ENCODE measurements around the gene PSD4.

PSD4 gene

DNA sequence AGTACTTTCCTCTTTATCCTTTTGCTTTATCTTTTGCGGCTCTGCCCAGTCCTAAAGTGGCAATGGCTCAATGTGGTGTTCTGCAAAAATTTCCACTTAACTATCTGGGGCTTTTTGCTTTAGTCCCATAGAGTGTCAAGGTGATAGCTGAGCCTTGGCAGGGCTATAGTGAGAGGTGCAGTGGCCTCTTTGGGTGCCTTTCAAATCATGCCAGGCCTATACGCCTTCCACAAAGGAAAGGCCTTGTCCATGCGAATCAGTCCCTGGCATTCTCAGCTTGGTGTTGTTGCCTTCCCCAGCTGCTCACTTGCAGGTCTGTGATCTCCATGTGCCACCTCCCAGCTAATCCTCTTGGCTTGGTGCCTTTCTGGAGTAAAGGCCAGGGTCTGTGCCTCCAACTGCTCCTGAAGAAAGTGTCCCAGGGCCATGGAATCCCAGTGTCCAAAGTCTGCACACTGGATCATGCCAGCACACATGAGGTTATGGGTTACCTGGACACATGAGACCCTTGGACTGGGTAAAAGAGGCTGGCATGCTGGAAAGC is 78.3 kb downstream of the PSD4 start:
- ATAC-seq, result no peak
- TF ChIP-seq ZC3H10 (CRISPR knock-in tag; IDR thresholded peaks at IDR 0.05) (no peak), ZNF8 (CRISPR knock-in tag; IDR thresholded peaks at IDR 0.05) (no peak), OSR1 (CRISPR knock-in tag; IDR thresholded peaks at IDR 0.05) (no peak), SNAI2 (CRISPR knock-in tag; IDR thresholded peaks at IDR 0.05) (no peak), ISL1 (CRISPR knock-in tag; IDR thresholded peaks at IDR 0.05) (no peak), TCF4 (CRISPR knock-in tag; IDR thresholded peaks at IDR 0.05; ENCODE audit: borderline replicate concordance) (no peak), ESRRG (CRISPR knock-in tag; IDR thresholded peaks at IDR 0.05) (no peak), TOX (CRISPR knock-in tag; IDR thresholded peaks at IDR 0.05; ENCODE audit: borderline replicate concordance) (no peak)
- TF ChIP-seq, protein P1, sequence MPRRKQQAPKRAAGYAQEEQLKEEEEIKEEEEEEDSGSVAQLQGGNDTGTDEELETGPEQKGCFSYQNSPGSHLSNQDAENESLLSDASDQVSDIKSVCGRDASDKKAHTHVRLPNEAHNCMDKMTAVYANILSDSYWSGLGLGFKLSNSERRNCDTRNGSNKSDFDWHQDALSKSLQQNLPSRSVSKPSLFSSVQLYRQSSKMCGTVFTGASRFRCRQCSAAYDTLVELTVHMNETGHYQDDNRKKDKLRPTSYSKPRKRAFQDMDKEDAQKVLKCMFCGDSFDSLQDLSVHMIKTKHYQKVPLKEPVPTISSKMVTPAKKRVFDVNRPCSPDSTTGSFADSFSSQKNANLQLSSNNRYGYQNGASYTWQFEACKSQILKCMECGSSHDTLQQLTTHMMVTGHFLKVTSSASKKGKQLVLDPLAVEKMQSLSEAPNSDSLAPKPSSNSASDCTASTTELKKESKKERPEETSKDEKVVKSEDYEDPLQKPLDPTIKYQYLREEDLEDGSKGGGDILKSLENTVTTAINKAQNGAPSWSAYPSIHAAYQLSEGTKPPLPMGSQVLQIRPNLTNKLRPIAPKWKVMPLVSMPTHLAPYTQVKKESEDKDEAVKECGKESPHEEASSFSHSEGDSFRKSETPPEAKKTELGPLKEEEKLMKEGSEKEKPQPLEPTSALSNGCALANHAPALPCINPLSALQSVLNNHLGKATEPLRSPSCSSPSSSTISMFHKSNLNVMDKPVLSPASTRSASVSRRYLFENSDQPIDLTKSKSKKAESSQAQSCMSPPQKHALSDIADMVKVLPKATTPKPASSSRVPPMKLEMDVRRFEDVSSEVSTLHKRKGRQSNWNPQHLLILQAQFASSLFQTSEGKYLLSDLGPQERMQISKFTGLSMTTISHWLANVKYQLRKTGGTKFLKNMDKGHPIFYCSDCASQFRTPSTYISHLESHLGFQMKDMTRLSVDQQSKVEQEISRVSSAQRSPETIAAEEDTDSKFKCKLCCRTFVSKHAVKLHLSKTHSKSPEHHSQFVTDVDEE (CRISPR knock-in tag; IDR thresholded peaks at IDR 0.05), result no peak
- TF ChIP-seq, protein P2, sequence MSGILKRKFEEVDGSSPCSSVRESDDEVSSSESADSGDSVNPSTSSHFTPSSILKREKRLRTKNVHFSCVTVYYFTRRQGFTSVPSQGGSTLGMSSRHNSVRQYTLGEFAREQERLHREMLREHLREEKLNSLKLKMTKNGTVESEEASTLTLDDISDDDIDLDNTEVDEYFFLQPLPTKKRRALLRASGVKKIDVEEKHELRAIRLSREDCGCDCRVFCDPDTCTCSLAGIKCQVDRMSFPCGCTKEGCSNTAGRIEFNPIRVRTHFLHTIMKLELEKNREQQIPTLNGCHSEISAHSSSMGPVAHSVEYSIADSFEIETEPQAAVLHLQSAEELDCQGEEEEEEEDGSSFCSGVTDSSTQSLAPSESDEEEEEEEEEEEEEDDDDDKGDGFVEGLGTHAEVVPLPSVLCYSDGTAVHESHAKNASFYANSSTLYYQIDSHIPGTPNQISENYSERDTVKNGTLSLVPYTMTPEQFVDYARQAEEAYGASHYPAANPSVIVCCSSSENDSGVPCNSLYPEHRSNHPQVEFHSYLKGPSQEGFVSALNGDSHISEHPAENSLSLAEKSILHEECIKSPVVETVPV (CRISPR knock-in tag; IDR thresholded peaks at IDR 0.05), result no peak

GRCh38 chr2:113253453-113253852 is 79.7 kb downstream of the PSD4 start:
- TF ChIP-seq, protein P2 (CRISPR knock-in tag; IDR thresholded peaks at IDR 0.05), result no peak
- TF ChIP-seq TCF4 (CRISPR knock-in tag; IDR thresholded peaks at IDR 0.05; ENCODE audit: borderline replicate concordance), result no peak
- TF ChIP-seq ARNTL (CRISPR knock-in tag; IDR thresholded peaks at IDR 0.05; ENCODE audit: borderline replicate concordance, low read depth), result no peak
- TF ChIP-seq CSDC2 (CRISPR knock-in tag; IDR thresholded peaks at IDR 0.05), result no peak
- TF ChIP-seq TOX (CRISPR knock-in tag; IDR thresholded peaks at IDR 0.05; ENCODE audit: borderline replicate concordance), result no peak
- TF ChIP-seq PPARA (CRISPR knock-in tag; IDR thresholded peaks at IDR 0.05; ENCODE audit: borderline replicate concordance), result no peak
- TF ChIP-seq OSR1 (CRISPR knock-in tag; IDR thresholded peaks at IDR 0.05), result no peak
- TF ChIP-seq ZC3H10 (CRISPR knock-in tag; IDR thresholded peaks at IDR 0.05), result no peak
- TF ChIP-seq ZFP3 (CRISPR knock-in tag; IDR thresholded peaks at IDR 0.05), result no peak
- no peak for TF ChIP-seq ZNF8 (CRISPR knock-in tag; IDR thresholded peaks at IDR 0.05)
- no peak for TF ChIP-seq ZNF70 (CRISPR knock-in tag; IDR thresholded peaks at IDR 0.05)
- no peak for TF ChIP-seq SNAI2 (CRISPR knock-in tag; IDR thresholded peaks at IDR 0.05)
- TF ChIP-seq PATZ1 (CRISPR knock-in tag; IDR thresholded peaks at IDR 0.05; ENCODE audit: borderline replicate concordance), result no peak
- no peak for ATAC-seq

GRCh38 chr2:113255140-113256070 is 81.6 kb downstream of the PSD4 start:
- ATAC-seq, result no peak
- TF ChIP-seq ZFP30 (CRISPR knock-in tag; IDR thresholded peaks at IDR 0.05) (no peak), ZNF70 (CRISPR knock-in tag; IDR thresholded peaks at IDR 0.05) (no peak), ISL1 (CRISPR knock-in tag; IDR thresholded peaks at IDR 0.05) (no peak), TCF4 (CRISPR knock-in tag; IDR thresholded peaks at IDR 0.05; ENCODE audit: borderline replicate concordance) (no peak), ZNF565 (CRISPR knock-in tag; conservative IDR thresholded peaks at IDR 0.05; ENCODE audit: low read depth) (no peak)
- TF ChIP-seq, protein P1 (CRISPR knock-in tag; IDR thresholded peaks at IDR 0.05), result no peak
- TF ChIP-seq, protein P3, sequence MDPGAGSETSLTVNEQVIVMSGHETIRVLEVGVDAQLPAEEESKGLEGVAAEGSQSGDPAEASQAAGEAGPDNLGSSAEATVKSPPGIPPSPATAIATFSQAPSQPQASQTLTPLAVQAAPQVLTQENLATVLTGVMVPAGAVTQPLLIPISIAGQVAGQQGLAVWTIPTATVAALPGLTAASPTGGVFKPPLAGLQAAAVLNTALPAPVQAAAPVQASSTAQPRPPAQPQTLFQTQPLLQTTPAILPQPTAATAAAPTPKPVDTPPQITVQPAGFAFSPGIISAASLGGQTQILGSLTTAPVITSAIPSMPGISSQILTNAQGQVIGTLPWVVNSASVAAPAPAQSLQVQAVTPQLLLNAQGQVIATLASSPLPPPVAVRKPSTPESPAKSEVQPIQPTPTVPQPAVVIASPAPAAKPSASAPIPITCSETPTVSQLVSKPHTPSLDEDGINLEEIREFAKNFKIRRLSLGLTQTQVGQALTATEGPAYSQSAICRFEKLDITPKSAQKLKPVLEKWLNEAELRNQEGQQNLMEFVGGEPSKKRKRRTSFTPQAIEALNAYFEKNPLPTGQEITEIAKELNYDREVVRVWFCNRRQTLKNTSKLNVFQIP (CRISPR knock-in tag; IDR thresholded peaks at IDR 0.05; ENCODE audit: borderline replicate concordance, low read depth), result no peak
- TF ChIP-seq, protein P2 (CRISPR knock-in tag; IDR thresholded peaks at IDR 0.05), result no peak

Data from SK-N-SH treated with all-trans-retinoic acid at 6 μM for 48 hours (cell line).